ENCODE measurements around the gene RALGPS1. TPM values are rescaled to one million over a fixed set of nuclear protein-coding genes. Genes with fewer than 3 reads are reported as not detected.

The RALGPS1 gene
- total RNA-seq, 2 donors from 2014 or later, result 7.6 to 18.5 TPM

DNA sequence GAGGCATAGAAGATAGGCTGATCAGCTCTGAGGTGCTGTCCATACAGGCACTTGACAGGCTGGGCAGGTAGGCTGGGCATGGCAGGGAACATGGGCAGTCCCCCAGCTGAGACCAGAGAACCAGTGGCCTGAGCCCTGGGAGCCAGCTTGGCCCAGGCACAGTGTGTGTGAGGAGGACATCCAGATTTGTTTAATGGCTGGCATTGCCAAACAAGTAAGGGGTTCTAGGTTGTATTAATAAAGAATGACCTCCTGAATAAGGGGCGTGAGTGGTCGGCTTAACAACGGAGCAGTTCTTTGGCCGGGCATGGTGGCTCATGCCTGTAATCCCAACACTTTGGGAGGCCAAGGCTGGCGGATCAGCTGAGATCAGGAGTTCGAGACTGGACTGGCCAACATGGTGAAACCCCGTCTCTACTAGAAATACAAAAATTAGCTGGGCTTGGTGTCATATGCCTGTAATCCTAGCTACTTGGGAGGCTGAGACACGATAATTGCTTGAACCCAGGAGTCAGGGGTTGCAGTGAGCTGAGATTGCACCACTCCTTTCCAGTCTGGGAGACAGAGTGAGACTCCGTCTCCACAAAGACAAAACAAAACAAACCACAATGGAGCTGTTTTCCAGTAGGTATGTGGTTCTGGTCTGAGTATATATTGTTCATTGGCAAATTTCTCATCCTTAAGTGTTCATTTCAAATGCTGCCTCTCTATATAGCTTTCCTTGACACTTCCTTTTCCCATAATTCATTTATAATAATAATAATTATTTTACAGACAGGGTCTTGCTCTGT is 151.7 kb downstream of the RALGPS1 start:
- TF ChIP-seq, protein P1, sequence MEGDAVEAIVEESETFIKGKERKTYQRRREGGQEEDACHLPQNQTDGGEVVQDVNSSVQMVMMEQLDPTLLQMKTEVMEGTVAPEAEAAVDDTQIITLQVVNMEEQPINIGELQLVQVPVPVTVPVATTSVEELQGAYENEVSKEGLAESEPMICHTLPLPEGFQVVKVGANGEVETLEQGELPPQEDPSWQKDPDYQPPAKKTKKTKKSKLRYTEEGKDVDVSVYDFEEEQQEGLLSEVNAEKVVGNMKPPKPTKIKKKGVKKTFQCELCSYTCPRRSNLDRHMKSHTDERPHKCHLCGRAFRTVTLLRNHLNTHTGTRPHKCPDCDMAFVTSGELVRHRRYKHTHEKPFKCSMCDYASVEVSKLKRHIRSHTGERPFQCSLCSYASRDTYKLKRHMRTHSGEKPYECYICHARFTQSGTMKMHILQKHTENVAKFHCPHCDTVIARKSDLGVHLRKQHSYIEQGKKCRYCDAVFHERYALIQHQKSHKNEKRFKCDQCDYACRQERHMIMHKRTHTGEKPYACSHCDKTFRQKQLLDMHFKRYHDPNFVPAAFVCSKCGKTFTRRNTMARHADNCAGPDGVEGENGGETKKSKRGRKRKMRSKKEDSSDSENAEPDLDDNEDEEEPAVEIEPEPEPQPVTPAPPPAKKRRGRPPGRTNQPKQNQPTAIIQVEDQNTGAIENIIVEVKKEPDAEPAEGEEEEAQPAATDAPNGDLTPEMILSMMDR (IDR thresholded peaks at IDR 0.05), result no peak
- H3K4me1 ChIP-seq (ENCODE audit: control insufficient read depth in 1 of 2, low read depth in 2 of 2), result no peaks in the 10 kb centered on the region
- H3K27me3 ChIP-seq (replicated peaks; ENCODE audit: insufficient read depth), result no peaks in the 10 kb centered on the region
- DNase-seq (ENCODE audit: low spot score) (no peak), ATAC-seq (ENCODE audit: insufficient number of reproducible peaks, low FRiP score, low read depth) (no peak)
- no peaks in the 10 kb centered on the region for H3K9me3 ChIP-seq
- H3K36me3 ChIP-seq, result no peaks in the 10 kb centered on the region
- no peak overlapping the region for H3K27ac ChIP-seq
- H3K4me3 ChIP-seq, result no peak overlapping the region

- no peak overlapping the region for H3K27ac ChIP-seq
- H3K4me3 ChIP-seq, result no peak overlapping the region
- DNase-seq (ENCODE audit: low spot score) (no peak), ATAC-seq (ENCODE audit: insufficient number of reproducible peaks, low FRiP score, low read depth) (no peak)
- TF ChIP-seq, protein P1 (IDR thresholded peaks at IDR 0.05), result no peak
- no peaks in the 10 kb centered on the region for H3K36me3 ChIP-seq
- H3K4me1 ChIP-seq (ENCODE audit: control insufficient read depth in 1 of 2, low read depth in 2 of 2), result no peaks in the 10 kb centered on the region
- no peaks in the 10 kb centered on the region for H3K27me3 ChIP-seq (replicated peaks; ENCODE audit: insufficient read depth)
- H3K9me3 ChIP-seq, result no peaks in the 10 kb centered on the region
Measured at GRCh38 chr9:127066851-127067136, 152.2 kb downstream of the RALGPS1 start.

DNA sequence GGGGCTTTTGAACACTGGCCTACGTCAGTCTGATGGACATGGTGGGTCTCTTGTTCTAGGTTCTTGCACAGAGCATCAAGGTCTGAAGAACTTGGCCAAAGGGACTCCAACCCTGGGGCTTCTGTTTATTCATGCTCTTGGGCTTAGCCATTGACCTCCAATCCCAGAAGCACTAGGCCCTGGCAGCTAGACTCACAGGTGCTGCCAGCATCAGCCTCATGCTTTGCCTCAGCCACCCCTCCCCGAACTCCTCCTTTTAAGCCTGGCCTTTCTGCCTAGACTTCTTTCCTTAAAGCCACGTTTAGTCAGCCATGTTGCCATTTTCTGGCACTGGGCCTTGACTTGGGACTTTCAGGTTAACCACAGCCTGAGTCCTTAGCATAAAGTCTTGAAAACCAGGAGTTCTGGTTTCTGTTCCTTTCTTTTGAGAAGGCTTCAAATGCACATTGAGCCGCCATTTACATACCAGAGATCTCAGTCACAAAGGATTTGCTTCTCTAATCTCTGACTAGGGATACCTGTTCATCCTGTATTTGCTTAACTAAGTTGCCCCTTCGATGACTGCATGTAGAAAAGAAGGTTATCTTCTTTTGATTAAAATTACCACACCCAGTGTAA is 153.1 kb downstream of the RALGPS1 start:
- ATAC-seq (ENCODE audit: insufficient number of reproducible peaks, low FRiP score, low read depth), result no peak
- no peaks in the 10 kb centered on the region for H3K9me3 ChIP-seq
- no peak for DNase-seq (ENCODE audit: low spot score)
- H3K4me3 ChIP-seq, result no peak overlapping the region
- no peaks in the 10 kb centered on the region for H3K27me3 ChIP-seq (replicated peaks; ENCODE audit: insufficient read depth)
- TF ChIP-seq, protein P1 (IDR thresholded peaks at IDR 0.05), result no peak
- H3K36me3 ChIP-seq, result no peaks in the 10 kb centered on the region
- no peak overlapping the region for H3K27ac ChIP-seq
- no peaks in the 10 kb centered on the region for H3K4me1 ChIP-seq (ENCODE audit: control insufficient read depth in 1 of 2, low read depth in 2 of 2)

- TF ChIP-seq, protein P1 (IDR thresholded peaks at IDR 0.05), result no peak
- no peak overlapping the region for H3K27ac ChIP-seq
Measured at GRCh38 chr9:127074561-127075548, 160.3 kb downstream of the RALGPS1 start.

More at GRCh38 chr9:127074561-127075548, 160.3 kb downstream of the RALGPS1 start:
- Histone ChIP-seq H3K4me1 (ENCODE audit: control insufficient read depth in 1 of 2, low read depth in 2 of 2) (peaks cover 15 to 31% of the 10 kb centered on the region in 2 donors), H3K36me3 (no peaks in the 10 kb centered on the region), H3K9me3 (no peaks in the 10 kb centered on the region), H3K27me3 (replicated peaks; ENCODE audit: insufficient read depth) (no peaks in the 10 kb centered on the region), H3K4me3 (no peak overlapping the region)
- DNase-seq (ENCODE audit: low spot score) (no peak), ATAC-seq (ENCODE audit: insufficient number of reproducible peaks, low FRiP score, low read depth) (no peak)
